Epithelial cell of esophagus (primary cell): ENCODE data around the gene SSH2.

Source experiments
- DNase-seq: peaks from one replicate; pipeline ENCODE4 v3.0.0; 2010; ENCODE audit warnings: low read depth
- H3K4me3 ChIP-seq: 2 replicates; pipeline ENCODE4 v1.5.1; 2011; ENCODE audit warnings: mild to moderate bottlenecking, low read length, control low read depth
- TF ChIP-seq, protein P1 (sequence below): IDR thresholded peaks from 2 replicates; pipeline ENCODE4 v1.5.1; 2011; ENCODE audit warnings: low read depth, mild to moderate bottlenecking, low read length, control low read depth, inconsistent platforms; ENCODE audit not compliant: insufficient read depth; ENCODE audit errors: missing control alignments

Gene SSH2

DNA sequence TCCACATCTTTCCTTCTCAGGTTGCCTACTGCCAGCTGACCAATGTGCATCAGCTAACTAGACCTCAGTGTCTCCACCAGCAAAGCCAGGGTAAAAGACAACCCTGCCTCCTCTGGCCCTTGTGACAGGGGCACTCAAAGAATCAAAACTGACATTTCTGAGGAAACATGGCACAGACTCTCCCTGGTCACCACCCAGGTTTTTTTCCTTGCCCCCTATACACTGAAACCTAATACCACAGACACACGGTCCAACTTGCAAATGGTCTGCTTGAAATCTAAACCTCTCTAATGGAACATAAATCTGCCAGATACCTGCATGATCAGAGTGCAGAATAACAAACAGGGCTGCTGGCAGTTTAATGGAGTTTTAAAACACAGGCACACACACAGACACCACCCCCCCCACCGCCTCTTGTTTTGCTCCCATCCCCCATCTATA, 287.8 kb downstream of the SSH2 start:
- no peak overlapping the region for H3K4me3 ChIP-seq
- DNase-seq: no peak
- TF ChIP-seq, protein P1, sequence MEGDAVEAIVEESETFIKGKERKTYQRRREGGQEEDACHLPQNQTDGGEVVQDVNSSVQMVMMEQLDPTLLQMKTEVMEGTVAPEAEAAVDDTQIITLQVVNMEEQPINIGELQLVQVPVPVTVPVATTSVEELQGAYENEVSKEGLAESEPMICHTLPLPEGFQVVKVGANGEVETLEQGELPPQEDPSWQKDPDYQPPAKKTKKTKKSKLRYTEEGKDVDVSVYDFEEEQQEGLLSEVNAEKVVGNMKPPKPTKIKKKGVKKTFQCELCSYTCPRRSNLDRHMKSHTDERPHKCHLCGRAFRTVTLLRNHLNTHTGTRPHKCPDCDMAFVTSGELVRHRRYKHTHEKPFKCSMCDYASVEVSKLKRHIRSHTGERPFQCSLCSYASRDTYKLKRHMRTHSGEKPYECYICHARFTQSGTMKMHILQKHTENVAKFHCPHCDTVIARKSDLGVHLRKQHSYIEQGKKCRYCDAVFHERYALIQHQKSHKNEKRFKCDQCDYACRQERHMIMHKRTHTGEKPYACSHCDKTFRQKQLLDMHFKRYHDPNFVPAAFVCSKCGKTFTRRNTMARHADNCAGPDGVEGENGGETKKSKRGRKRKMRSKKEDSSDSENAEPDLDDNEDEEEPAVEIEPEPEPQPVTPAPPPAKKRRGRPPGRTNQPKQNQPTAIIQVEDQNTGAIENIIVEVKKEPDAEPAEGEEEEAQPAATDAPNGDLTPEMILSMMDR: no peak

DNA sequence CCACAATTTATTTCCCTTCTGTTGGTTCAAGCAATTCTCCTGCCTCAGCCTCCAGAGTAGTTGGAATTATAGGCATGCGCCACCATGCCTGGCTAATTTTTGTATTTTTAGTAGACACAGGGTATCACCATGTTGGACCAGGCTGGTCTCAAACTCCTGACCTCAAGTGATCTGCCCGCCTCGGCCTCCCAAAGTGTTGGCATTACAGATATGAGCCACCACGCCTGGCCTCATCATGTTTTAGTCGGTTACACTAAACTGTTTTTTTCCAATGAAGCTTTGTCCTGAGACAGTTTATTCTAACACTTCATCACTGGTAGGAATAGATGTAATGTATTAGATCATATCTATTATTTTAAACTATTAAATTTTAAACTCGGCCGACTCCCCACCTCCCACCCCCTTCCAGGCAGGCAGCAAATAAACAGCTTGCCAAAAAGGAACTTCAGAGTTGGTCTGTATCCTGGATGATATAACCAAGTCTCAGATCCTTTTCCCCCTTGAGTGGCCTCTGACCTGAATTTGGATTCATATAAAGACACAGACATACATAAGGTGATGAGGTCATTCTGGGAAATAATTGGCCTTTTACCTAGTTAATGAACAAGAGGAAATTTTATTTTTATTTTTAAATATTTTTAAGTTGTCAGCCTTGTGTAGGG, 288.9 kb downstream of the SSH2 start:
- TF ChIP-seq, protein P1: no peak
- H3K4me3 ChIP-seq: no peak overlapping the region
- no peak for DNase-seq

DNA sequence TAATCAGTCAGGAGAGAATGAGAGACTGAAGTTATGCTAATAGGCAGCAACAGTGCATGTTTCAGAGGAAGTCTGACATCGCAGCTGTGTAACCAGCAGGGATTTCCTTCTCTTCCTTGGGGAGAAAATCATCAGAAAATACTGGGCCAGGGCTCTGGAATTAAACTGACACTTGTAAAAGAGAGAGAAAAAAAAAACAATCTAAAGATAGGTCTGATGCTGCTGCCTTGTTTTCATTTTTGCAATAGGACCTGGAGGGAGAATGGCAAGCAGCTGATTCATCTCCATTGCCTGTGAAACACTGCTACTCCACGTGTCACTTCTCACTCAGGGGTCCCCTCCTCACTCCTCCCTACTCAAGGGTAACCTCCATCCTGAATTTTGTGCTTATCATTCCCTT, 289.6 kb downstream of the SSH2 start:
- H3K4me3 ChIP-seq: no peak overlapping the region
- DNase-seq: peak; percentile 71
- TF ChIP-seq, protein P1: no peak

DNA sequence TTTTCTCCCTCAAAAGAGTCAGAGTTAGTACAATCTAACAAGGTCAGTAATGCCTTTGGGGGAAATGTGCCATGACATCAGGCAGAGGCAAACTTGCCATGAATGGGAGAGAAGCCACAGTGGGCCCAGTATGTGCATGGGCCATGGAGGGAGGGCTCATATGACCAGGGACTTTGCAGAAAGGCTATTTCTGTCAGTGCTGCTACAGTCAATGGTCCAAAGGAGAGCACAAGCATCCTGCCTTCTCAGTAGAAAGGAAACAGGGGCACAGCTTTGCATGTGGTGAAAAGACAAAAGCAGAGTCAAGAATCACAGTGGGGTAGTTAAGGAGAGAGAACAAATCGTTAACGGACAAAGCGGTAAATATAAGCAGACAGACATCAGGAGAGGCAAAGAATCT, 296.1 kb downstream of the SSH2 start:
- DNase-seq: no peak
- H3K4me3 ChIP-seq: no peak overlapping the region
- TF ChIP-seq, protein P1: no peak

DNA sequence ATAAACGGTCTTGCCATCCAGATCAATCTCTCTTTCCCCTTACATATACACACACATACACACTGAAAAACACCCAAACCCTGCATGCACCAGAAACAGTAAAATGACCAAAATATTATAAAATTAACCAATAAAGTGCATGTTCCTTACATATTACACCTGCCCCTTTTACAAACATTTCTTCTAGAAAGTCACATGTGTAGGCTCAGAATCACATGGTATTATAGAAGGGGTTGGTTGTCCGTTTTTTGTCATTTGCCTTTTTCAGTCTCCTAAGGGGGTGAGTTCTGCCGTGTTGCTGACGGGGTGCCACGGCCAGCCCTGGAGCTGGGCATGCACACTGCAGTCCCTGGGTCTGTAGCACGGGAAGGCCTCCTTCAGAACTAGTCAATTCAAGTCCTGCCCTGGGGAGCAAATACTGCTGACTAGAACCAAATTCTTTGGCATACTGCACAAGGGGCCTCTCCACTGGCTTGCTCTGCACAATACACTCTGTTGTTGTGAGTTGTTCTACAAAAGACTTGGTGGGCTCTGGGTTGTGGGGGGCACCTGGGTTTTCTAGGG, 299.3 kb downstream of the SSH2 start:
- DNase-seq: no peak
- TF ChIP-seq, protein P1: no peak
- no peak overlapping the region for H3K4me3 ChIP-seq

DNA sequence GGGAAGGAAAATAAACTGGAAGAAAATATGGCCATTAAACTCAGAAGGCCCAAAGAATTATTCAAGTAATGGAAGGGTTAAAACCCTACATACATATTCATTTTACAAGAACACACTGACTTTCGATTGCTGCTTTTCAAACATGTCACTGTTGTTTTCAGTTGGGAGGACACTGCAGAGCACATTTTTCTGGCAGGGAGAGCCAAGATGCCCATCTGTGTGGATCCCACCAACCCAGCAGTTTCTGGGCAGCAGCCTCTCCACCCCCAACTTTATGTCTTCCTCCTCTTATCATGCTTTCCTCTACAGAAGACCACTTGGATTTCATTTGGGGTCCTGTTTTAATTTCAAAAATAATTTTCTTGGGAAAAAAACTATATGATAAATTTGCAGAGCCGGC, 300.2 kb downstream of the SSH2 start:
- DNase-seq: no peak
- TF ChIP-seq, protein P1: no peak
- no peak overlapping the region for H3K4me3 ChIP-seq

DNA sequence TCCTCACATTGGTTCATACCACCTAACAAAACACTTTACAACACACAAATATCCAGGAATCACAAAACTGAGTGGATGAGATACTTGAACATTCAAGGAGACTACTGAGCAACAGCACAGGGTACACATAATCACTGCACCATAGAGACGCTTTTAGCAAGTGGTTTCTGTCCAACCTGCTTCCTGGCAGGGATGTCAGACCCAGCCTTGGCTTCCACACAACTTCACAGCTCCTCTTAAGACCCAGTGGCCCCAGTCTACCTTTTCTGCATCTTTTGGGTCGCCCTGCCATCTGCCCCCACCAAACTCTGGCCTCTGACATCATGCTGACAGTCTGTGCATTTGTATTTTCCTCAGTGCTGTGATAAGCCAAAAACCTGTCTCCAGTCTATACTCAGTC, 301.4 kb downstream of the SSH2 start:
- DNase-seq: no peak
- TF ChIP-seq, protein P1: no peak

More for the DNA sequence above, 301.4 kb downstream of the SSH2 start:
- no peak overlapping the region for H3K4me3 ChIP-seq
